Kidney (tissue), 14 donors: ENCODE results near the gene CHAMP1. TPM values are rescaled to one million over a fixed set of nuclear protein-coding genes. Genes with fewer than 3 reads are reported as not detected.
"Not testable (repeated sequence)": the region's sequence is repeated elsewhere in the genome, so short reads cannot be mapped to it uniquely, and the experiment has no call there.

ENCODE experiments used
- DNase-seq, 5 donors: peaks; one replicate each; pipeline ENCODE4 v3.0.0-alpha.2; 2013 to 2020
- FAIRE-seq: peaks from 2 replicates; lab custom pipeline; 2012; peaks lifted over from hg19 to GRCh38; lab: Jason Lieb, UNC
- H3K27ac ChIP-seq, 2 donors: one replicate each; pipeline ENCODE4 v1.7.0; 2013; ENCODE audit warnings: low read depth in 2 of 2, low read length in 2 of 2, inconsistent platforms in 1 of 2
- H3K27me3 ChIP-seq: one replicate; pipeline ENCODE4 v1.7.1; 2013; ENCODE audit warnings: low read length, inconsistent platforms; ENCODE audit not compliant: control insufficient read depth, insufficient read depth
- H3K36me3 ChIP-seq, 3 donors: one replicate each; pipeline versions ENCODE4 v1.7.0 to v1.7.1; 2013; ENCODE audit warnings: low read length in 3 of 3, control low read depth in 1 of 3, inconsistent platforms in 1 of 3; ENCODE audit not compliant: insufficient read depth in 3 of 3, control insufficient read depth in 2 of 3
- H3K4me1 ChIP-seq, 3 donors: one replicate each; pipeline versions ENCODE4 v1.7.0 to v1.7.1; 2013; ENCODE audit warnings: low read length in 3 of 3, inconsistent platforms in 1 of 3, low read depth in 1 of 3; ENCODE audit not compliant: control insufficient read depth in 2 of 3, insufficient read depth in 2 of 3
- H3K4me3 ChIP-seq, 3 donors: one replicate each; pipeline versions ENCODE4 v1.7.0 to v1.8.1; 2013; ENCODE audit warnings: low read length in 3 of 3, control low read depth in 1 of 3, inconsistent platforms in 1 of 3
- H3K9ac ChIP-seq, 3 donors: one replicate each; pipeline versions ENCODE4 v1.7.0 to v1.7.1; 2013; ENCODE audit warnings: low read length in 3 of 3, control low read depth in 1 of 3, inconsistent platforms in 1 of 3
- H3K9me3 ChIP-seq, 3 donors: one replicate each; pipeline versions ENCODE4 v1.7.0 to v1.7.1; 2013; ENCODE audit warnings: low read length in 3 of 3, control low read depth in 1 of 3, inconsistent platforms in 1 of 3; ENCODE audit not compliant: control insufficient read depth in 2 of 3, insufficient read depth in 1 of 3
- CTCF ChIP-seq: IDR thresholded peaks from 3 replicates; pipeline ENCODE4 v1.5.1; 2012; ENCODE audit warnings: mild to moderate bottlenecking, moderate library complexity, borderline replicate concordance; ENCODE audit not compliant: insufficient read depth; ENCODE audit errors: extremely low read depth
- intact Hi-C: fragments of 100-400 bp; cut with DNase I; formaldehyde crosslinking; loops from one replicate; pipeline ENCODE4 v1.11.1; 2022
- polyA plus RNA-seq: library from polyadenylated mRNA; stranded (reverse); fragments of 350-450 nt; fragmentation: Illumina TruSeq; extraction: RNeasy Lipid Tissue Mini Kit (QIAGEN cat#74804); gene quantifications from one replicate; pipeline ENCODE4 v1.2.3, GENCODE V29; 2014; ENCODE audit warnings: low read depth, low replicate concordance; ENCODE audit not compliant: insufficient read depth
- total RNA-seq: library from RNA; stranded (reverse); fragmentation: NEBNext Ultra II Directional; extraction: Animal tissue kit (Norgen Biotek cat#: 25700); gene quantifications from one replicate; pipeline ENCODE4 v1.2.1, GENCODE V29; 2021
- donor health status: control.
- donor health status: control.
- donor health status: control.
- donor health status: control.
- donor health status: control.
- donor health status: DM: yes; HTN: yes; CAD: no.
- donor health status: Normal renal cell carcinoma (clear cell type).

The CHAMP1 gene
- total and polyA plus RNA-seq, 2 donors from 2014 or later: 5.8 to 23.3 TPM

GRCh38 chr13:114338959-114339358 is 24.7 kb downstream of the CHAMP1 start:
- FAIRE-seq (no peak), DNase-seq (no peak)
- H3K27ac ChIP-seq: no peak overlapping the region
- intact Hi-C loops: no loop called here
- H3K9me3 ChIP-seq: no peaks in the 10 kb centered on the region
- H3K9ac ChIP-seq: no peak overlapping the region
- no peak overlapping the region for H3K4me3 ChIP-seq
- TF ChIP-seq CTCF: no peak
- H3K4me1 ChIP-seq: no peaks in the 10 kb centered on the region
- no peaks in the 10 kb centered on the region for H3K36me3 ChIP-seq
- no peaks in the 10 kb centered on the region for H3K27me3 ChIP-seq

- FAIRE-seq: no peak
- Histone ChIP-seq H3K9ac (no peak overlapping the region), H3K4me3 (no peak overlapping the region), H3K36me3 (no peaks in the 10 kb centered on the region), H3K9me3 (no peaks in the 10 kb centered on the region), H3K27me3 (no peaks in the 10 kb centered on the region), H3K27ac (no peak overlapping the region), H3K4me1 (no peaks in the 10 kb centered on the region)
- TF ChIP-seq CTCF: peak; percentile 35
- peak in 3 of 5 donors; percentile 17 to 44 (median 22) for DNase-seq
- intact Hi-C loops: no loop called here
These were observed 25.7 kb downstream of the CHAMP1 start for GRCh38 chr13:114339857-114340534.

- intact Hi-C loops: no loop called here
- Histone ChIP-seq H3K36me3 (no peaks in the 10 kb centered on the region), H3K27ac (no peak overlapping the region), H3K4me3 (no peak overlapping the region), H3K9ac (no peak overlapping the region), H3K9me3 (no peaks in the 10 kb centered on the region), H3K27me3 (no peaks in the 10 kb centered on the region), H3K4me1 (no peaks in the 10 kb centered on the region)
- DNase-seq (no peak), FAIRE-seq (no peak)
- TF ChIP-seq CTCF: no peak
These were observed 26.9 kb downstream of the CHAMP1 start for GRCh38 chr13:114341003-114341777.

GRCh38 chr13:114347256-114347655 is 33.0 kb downstream of the CHAMP1 start:
- H3K27me3 ChIP-seq, H3K4me1 ChIP-seq, H3K36me3 ChIP-seq, DNase-seq, FAIRE-seq, H3K9ac ChIP-seq, H3K9me3 ChIP-seq, H3K4me3 ChIP-seq, H3K27ac ChIP-seq, intact Hi-C loops: not testable (repeated sequence)

GRCh38 chr13:114352763-114353162 is 38.5 kb downstream of the CHAMP1 start:
- H3K36me3 ChIP-seq, FAIRE-seq, H3K27ac ChIP-seq, H3K27me3 ChIP-seq, H3K9me3 ChIP-seq, H3K4me1 ChIP-seq, intact Hi-C loops, H3K9ac ChIP-seq, H3K4me3 ChIP-seq: not testable (repeated sequence)
- peak in 1 of 5 donors; percentile 74 for DNase-seq

GRCh38 chr13:114353382-114353781 is 39.1 kb downstream of the CHAMP1 start:
- H3K36me3 ChIP-seq, DNase-seq, H3K27me3 ChIP-seq, H3K9me3 ChIP-seq, H3K9ac ChIP-seq, H3K4me3 ChIP-seq, FAIRE-seq, H3K27ac ChIP-seq, intact Hi-C loops, H3K4me1 ChIP-seq: not testable (repeated sequence)
